ENCODE results near the gene KCNQ1.
A peak's percentile ranks its signal among the peaks of the same experiment; 100 is the strongest.

The KCNQ1 gene

DNA sequence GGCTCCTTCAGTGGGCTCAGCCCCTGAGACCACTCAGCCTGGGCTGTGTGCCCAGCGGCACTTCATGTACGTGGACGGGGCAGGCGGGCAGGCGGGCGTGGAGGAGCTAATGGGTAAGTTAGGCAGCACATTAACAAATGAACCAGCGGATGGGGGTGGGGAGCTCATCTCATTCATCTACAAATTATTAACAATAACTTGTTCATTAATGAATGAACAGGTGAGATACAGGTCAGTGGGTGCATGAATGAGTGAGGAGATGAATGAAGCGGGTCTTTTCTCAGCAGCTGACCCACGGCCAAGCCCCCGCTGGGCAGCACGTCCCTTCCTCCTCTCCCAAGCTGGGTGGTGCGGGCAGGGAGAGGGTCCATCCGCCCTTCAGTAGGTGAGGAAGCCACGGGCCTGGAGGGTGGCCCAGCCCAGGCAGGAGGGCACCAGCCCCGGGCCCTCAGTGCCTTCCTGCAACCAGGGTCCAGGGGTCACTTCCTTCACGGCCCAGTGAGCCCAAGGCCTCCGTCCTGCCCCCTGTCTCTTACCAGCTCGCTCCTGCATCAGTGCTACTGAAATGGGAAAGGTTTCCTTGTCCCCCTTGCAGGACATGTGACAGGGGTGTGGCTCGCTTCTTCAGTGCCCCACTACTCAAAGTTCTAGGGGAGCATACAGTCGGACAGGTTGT is 315.5 kb downstream of the KCNQ1 start:
- no peak for FAIRE-seq

GRCh38 chr11:2761131-2762030 is 316.6 kb downstream of the KCNQ1 start:
- no peak for FAIRE-seq

DNA sequence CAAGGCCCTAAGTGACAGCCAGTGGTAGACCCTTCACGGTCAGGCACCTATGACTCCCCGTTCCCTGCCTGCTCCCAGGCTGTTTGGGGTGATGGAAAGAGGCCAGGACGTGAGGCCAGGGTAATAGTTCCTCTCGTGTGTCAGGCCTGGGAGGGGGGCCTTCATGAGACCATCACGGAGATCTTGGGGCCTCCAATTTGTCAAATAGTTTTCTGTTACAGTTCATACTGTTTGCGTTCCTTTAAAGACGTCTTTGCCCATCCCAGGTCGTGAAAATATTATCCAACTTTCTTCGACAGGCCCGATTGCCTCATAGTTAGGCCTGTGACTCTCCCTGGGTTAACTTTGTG is 317.2 kb downstream of the KCNQ1 start:
- FAIRE-seq: no peak

GRCh38 chr11:2762451-2762850 is 317.6 kb downstream of the KCNQ1 start:
- no peak for FAIRE-seq

GRCh38 chr11:2763984-2764383 is 319.2 kb downstream of the KCNQ1 start:
- FAIRE-seq: no peak

DNA sequence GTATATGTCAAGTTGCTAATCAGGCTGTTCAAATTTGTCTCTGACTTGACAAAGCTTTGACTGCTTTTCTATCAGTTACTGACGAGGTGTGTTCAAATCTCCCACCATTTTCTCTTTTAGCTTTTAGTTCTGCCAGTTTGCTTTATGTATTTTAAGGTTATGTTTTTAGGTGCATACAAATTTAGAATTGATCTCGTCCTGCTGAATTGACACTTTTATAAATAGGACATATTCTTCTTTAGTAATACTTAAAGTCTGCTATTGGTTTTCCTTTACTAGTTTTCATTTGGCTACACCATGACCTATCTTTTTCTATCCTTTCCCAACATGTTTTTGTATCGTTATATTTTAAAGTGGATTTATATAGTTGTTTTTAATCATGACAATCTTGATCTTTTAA is 320.7 kb downstream of the KCNQ1 start:
- peak; percentile 65 for FAIRE-seq

- FAIRE-seq: no peak
Measured at GRCh38 chr11:2766166-2766565, 321.4 kb downstream of the KCNQ1 start.

- FAIRE-seq: no peak
Measured at GRCh38 chr11:2767071-2767470, 322.3 kb downstream of the KCNQ1 start.

- no peak for FAIRE-seq
Measured at GRCh38 chr11:2767801-2768200, 323.0 kb downstream of the KCNQ1 start.

GRCh38 chr11:2768471-2769408 is 323.9 kb downstream of the KCNQ1 start:
- no peak for FAIRE-seq

DNA sequence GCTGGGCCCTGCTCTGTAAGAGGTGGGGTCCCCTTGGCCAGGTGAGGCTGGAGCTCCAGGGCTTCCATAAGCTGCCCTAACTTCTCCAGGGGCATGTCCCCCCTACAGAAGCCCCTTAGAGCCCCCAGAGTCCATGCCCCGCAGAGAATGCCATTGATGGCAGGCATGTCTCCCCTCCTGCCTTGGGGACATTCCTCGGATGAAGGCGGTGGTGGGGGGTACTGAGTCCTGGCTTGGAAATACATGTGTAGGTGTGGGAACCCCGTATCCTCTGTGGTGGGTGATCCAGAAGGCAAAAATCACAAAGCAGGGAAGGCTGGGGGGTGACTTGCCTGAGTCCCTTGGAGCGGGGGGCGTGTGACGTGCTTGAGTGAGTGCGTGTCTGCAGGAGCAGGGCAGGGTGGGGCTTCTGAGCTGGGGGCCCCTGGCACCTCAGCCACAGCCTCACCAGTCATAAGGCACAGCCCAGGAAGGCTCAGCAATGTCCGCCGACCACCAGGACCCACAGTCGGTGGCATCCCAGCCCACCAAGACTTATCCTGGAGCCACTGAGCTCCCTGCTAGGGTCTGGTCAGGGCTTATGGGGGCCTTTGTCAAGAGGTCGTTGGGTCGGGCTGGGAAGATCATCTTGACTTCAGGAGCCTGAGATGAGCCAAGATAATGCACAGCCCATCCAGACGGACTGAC is 324.7 kb downstream of the KCNQ1 start:
- FAIRE-seq: no peak

- FAIRE-seq: no peak
Measured at GRCh38 chr11:2770096-2770751, 325.4 kb downstream of the KCNQ1 start.

GRCh38 chr11:2770761-2771301 is 326.0 kb downstream of the KCNQ1 start:
- FAIRE-seq: no peak

DNA sequence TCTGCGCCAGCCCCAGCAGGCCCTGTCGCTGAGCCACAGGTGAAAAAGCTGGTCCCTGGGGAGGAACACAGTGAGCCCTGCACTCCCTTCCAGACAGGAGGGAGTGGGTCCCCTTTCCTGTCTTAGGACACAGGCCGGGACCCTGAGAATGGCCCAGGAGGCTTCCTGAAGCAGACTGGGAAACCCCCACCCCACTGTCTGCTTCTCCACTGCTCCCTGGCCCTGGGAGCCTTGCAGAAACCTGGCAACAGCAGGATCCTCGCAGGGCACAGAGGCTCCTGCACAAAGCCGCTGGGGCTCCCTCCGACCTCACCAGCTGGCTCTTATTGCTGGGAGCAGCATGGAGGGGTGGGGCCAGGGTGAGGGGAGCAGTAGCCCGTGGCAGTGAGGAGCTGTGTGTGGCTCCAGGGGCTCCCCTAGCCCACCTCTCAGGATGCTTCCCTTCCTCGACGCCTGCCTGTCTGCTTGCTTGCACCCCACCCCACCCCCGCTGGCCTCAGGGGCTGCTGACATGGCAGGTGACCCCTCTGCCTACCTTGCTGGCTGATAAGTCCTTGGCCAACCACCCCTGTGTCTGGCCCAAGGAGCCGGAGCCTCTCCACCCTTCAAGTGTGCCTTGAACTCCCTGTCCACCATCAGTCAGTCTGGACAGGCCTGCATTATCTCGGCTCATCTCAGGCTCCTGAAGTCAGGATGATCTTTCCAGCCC is 327.1 kb downstream of the KCNQ1 start:
- FAIRE-seq: no peak

- no peak for FAIRE-seq
Measured at GRCh38 chr11:2772544-2773031, 327.8 kb downstream of the KCNQ1 start.

DNA sequence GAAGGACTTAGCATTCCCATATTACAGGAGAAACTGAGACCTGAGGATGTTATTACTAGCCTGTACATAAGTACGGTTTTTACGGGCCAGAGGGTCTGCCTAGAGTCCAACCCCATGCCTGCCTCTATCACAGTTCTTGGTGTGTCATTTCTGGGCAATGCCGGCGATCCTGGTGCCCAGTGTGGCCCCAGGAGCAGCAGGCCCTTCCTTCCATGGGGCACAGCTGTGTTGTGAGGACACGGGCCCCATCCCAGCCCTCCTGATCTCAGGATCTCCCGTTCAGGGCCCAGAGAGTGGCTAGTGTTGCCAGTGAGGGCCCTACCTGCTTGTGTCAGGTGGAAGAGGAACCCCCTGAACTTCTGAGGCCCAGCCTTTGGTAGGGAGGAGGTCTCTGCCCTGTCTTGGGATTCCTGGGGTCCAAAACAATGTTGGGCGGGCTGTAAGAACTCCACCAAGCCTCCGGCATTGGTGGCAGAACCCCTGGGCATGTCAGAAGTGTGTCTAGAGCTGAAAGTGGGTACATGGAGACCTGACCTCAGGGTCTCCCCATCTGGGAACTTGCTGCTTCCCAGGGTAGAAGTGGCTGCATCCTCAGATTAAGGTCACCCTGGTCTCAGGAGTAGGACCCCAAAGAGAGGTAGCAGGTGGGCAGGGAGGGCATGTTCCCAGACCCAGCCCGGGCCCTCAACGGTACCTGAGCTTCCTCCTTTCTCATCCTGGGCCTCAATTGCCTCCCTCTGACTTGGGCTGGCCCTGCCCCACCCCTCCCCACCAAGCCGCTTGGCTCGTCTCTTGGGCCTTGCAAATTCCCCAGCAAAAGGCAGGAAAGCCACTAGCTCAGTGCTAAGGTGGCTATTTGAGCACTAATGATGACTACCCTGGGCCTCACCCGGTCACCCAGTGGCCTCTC is 329.6 kb downstream of the KCNQ1 start:
- no peak for FAIRE-seq

GRCh38 chr11:2775083-2775625 is 330.3 kb downstream of the KCNQ1 start:
- FAIRE-seq: no peak

DNA sequence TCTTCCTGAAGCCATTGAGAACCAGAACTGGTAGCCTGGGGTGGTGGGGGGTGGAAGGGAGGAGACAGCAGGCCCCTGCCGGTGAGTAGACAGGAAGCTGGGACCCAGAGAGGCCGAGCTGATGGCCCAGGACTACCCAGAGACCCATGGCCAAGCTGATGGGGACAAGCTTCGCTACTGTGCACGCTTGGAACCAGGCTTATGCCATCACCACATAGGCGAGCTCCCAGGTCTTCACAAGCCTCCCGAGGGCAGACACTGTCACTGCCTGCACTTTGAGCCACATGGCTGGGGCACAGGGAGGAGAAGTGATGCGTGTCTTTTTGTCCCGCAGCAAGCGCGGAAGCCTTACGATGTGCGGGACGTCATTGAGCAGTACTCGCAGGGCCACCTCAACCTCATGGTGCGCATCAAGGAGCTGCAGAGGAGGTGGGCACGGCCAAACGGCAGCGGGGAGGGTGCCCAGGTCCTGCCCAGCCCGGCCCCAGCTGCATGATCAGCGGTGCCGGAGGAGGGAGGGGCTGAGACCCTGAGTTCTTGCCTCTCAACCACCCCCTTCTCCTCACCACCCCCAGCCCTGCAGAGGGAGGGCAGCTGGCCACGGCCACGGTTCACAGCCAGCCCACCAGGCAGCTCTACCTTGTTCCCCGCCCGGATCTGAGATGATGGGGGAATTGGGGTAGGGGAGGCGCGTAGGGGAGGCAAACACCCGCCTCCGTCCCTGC is 331.0 kb downstream of the KCNQ1 start:
- FAIRE-seq: no peak
